ENCODE data around the gene DIP2B.
"Not testable (repeated sequence)": the region's sequence is repeated elsewhere in the genome, so short reads cannot be mapped to it uniquely, and the experiment has no call there.

DIP2B gene

GRCh38 chr12:50555471-50555885 is 50.7 kb downstream of the DIP2B start:
- DNase-seq: no peak

- no peak for DNase-seq
These were observed 51.5 kb downstream of the DIP2B start for GRCh38 chr12:50556273-50556672.

GRCh38 chr12:50556796-50557195 is 52.0 kb downstream of the DIP2B start:
- not testable (repeated sequence) for DNase-seq

GRCh38 chr12:50557421-50557820 is 52.6 kb downstream of the DIP2B start:
- DNase-seq: no peak

- DNase-seq: no peak
These were observed 54.2 kb downstream of the DIP2B start for GRCh38 chr12:50558970-50559369.

- no peak for DNase-seq
These were observed 58.0 kb downstream of the DIP2B start for GRCh38 chr12:50562520-50563433.

- DNase-seq: no peak
These were observed 58.6 kb downstream of the DIP2B start for GRCh38 chr12:50563434-50563787.

GRCh38 chr12:50564237-50564947 is 59.6 kb downstream of the DIP2B start:
- DNase-seq: no peak

- no peak for DNase-seq
These were observed 60.1 kb downstream of the DIP2B start for GRCh38 chr12:50564948-50565297.

GRCh38 chr12:50566066-50566465 is 61.3 kb downstream of the DIP2B start:
- DNase-seq: no peak

- no peak for DNase-seq
These were observed 63.1 kb downstream of the DIP2B start for GRCh38 chr12:50567926-50568325.

- no peak for DNase-seq
These were observed 63.7 kb downstream of the DIP2B start for GRCh38 chr12:50568338-50569091.

GRCh38 chr12:50569321-50569720 is 64.5 kb downstream of the DIP2B start:
- DNase-seq: no peak

GRCh38 chr12:50569876-50570275 is 65.1 kb downstream of the DIP2B start:
- DNase-seq: no peak

- no peak for DNase-seq
These were observed 67.0 kb downstream of the DIP2B start for GRCh38 chr12:50571786-50572185.

GRCh38 chr12:50572287-50572686 is 67.5 kb downstream of the DIP2B start:
- DNase-seq: no peak

GRCh38 chr12:50572760-50573159 is 68.0 kb downstream of the DIP2B start:
- DNase-seq: no peak

- DNase-seq: no peak
These were observed 68.5 kb downstream of the DIP2B start for GRCh38 chr12:50573271-50573670.

GRCh38 chr12:50574601-50575348 is 70.0 kb downstream of the DIP2B start:
- no peak for DNase-seq

- no peak for DNase-seq
These were observed 75.0 kb downstream of the DIP2B start for GRCh38 chr12:50579757-50580267.

GRCh38 chr12:50580436-50580835 is 75.7 kb downstream of the DIP2B start:
- no peak for DNase-seq

Measured in CD4-positive, alpha-beta T cell treated with Interleukin-1 beta for 1 hour (primary cell).